ENCODE measurements around the gene IGSF5. TPM values are rescaled to one million over a fixed set of nuclear protein-coding genes. Genes with fewer than 3 reads are reported as not detected.

Gene IGSF5
- total RNA-seq, 2 donors from 2014 or later = 2.6 to 3.6 TPM

GRCh38 chr21:39712976-39713375, 32.0 kb upstream of the IGSF5 start:
- TF ChIP-seq CTCF (IDR thresholded peaks at IDR 0.05) (peak in 3 of 7 experiments; percentile 5 to 37 (median 15)), POLR2A (IDR thresholded peaks at IDR 0.05) (no peak)
- intact Hi-C loops (cut with DNase I) = loop anchor here (5.0 kb wide), 1 partner anchor 186 kb away; no protein-coding TSS in a partner anchor
- H3K4me3 ChIP-seq = no peak overlapping the region
- peaks cover 12% of the 10 kb centered on the region for H3K4me1 ChIP-seq
- H3K27me3 ChIP-seq = no peaks in the 10 kb centered on the region
- no peaks in the 10 kb centered on the region for H3K36me3 ChIP-seq (replicated peaks in 1 of 2; ENCODE audit: insufficient read depth in 1 of 2, low read depth in 2 of 2)
- ATAC-seq = peak; percentile 40
- H3K9me3 ChIP-seq = no peaks in the 10 kb centered on the region
- peak in 2 of 4 donors; percentile 20 to 25 for DNase-seq
- H3K27ac ChIP-seq = no peak overlapping the region
- WGBS, 2 donors = 56 to 59% methylated on average over 3 of the region's 3 CpGs

- no peaks in the 10 kb centered on the region for H3K27me3 ChIP-seq
- DNase-seq (no peak), ATAC-seq (no peak)
- intact Hi-C loops (cut with DNase I) = loop anchor here (5.0 kb wide), 1 partner anchor 187 kb away; no protein-coding TSS in a partner anchor
- no peaks in the 10 kb centered on the region for H3K36me3 ChIP-seq (replicated peaks in 1 of 2; ENCODE audit: insufficient read depth in 1 of 2, low read depth in 2 of 2)
- no peak overlapping the region for H3K27ac ChIP-seq
- 84 to 91% methylated on average over 7 of the region's 7 CpGs for WGBS, 2 donors
- no peak for TF ChIP-seq POLR2A (IDR thresholded peaks at IDR 0.05)
- TF ChIP-seq CTCF (IDR thresholded peaks at IDR 0.05) = no peak
- H3K4me1 ChIP-seq = peaks cover 12% of the 10 kb centered on the region
- no peak overlapping the region for H3K4me3 ChIP-seq
- H3K9me3 ChIP-seq = no peaks in the 10 kb centered on the region
Observed at GRCh38 chr21:39713905-39714304, 31.1 kb upstream of the IGSF5 start.

- intact Hi-C loops (cut with DNase I) = loop anchor here (5.0 kb wide), 1 partner anchor 187 kb away; no protein-coding TSS in a partner anchor
- no peak overlapping the region for H3K4me3 ChIP-seq
- no peaks in the 10 kb centered on the region for H3K36me3 ChIP-seq (replicated peaks in 1 of 2; ENCODE audit: insufficient read depth in 1 of 2, low read depth in 2 of 2)
- peaks cover 12% of the 10 kb centered on the region for H3K4me1 ChIP-seq
- no peaks in the 10 kb centered on the region for H3K27me3 ChIP-seq
- ATAC-seq = no peak
- DNase-seq = no peak
- 73 to 81% methylated on average over 1 of the region's 1 CpG for WGBS, 2 donors
- no peaks in the 10 kb centered on the region for H3K9me3 ChIP-seq
- no peak overlapping the region for H3K27ac ChIP-seq
- TF ChIP-seq CTCF (IDR thresholded peaks at IDR 0.05) = no peak
- TF ChIP-seq POLR2A (IDR thresholded peaks at IDR 0.05) = no peak
Observed at GRCh38 chr21:39714331-39714730, 30.7 kb upstream of the IGSF5 start.

- TF ChIP-seq CTCF (IDR thresholded peaks at IDR 0.05) (peak; percentile 40 to 71 (median 65)), POLR2A (IDR thresholded peaks at IDR 0.05) (no peak)
Observed at GRCh38 chr21:39715804-39716397, 29.1 kb upstream of the IGSF5 start.

More at GRCh38 chr21:39715804-39716397, 29.1 kb upstream of the IGSF5 start:
- H3K36me3 ChIP-seq (replicated peaks in 1 of 2; ENCODE audit: insufficient read depth in 1 of 2, low read depth in 2 of 2) = no peaks in the 10 kb centered on the region
- no peaks in the 10 kb centered on the region for H3K9me3 ChIP-seq
- no peak overlapping the region for H3K4me3 ChIP-seq
- 27 to 29% methylated on average over 10 of the region's 10 CpGs for WGBS, 2 donors
- H3K27me3 ChIP-seq = no peaks in the 10 kb centered on the region
- ATAC-seq (peak; percentile 65), DNase-seq (peak; percentile 67 to 80 (median 73))
- H3K27ac ChIP-seq = no peak overlapping the region
- H3K4me1 ChIP-seq = peaks cover 12% of the 10 kb centered on the region
- intact Hi-C loops (cut with DNase I) = no loop called here
